ENCODE measurements around the gene FZD4.

Gene FZD4

GRCh38 chr11:86934926-86935579, 20.1 kb downstream of the FZD4 start:
- H3K27ac Mint-ChIP-seq = no peak overlapping the region
- no peak overlapping the region for H3K4me3 Mint-ChIP-seq
- DNase-seq = no peak
- H3K9me3 Mint-ChIP-seq = no peaks in the 10 kb centered on the region
- peaks cover 3% of the 10 kb centered on the region for H3K4me1 Mint-ChIP-seq
- no peaks in the 10 kb centered on the region for H3K36me3 Mint-ChIP-seq (ENCODE audit: low read depth)
- ATAC-seq = no peak
- no peaks in the 10 kb centered on the region for H3K27me3 Mint-ChIP-seq

- no peak for ATAC-seq
- Mint-ChIP-seq H3K27ac (no peak overlapping the region), H3K36me3 (ENCODE audit: low read depth) (no peaks in the 10 kb centered on the region), H3K4me1 (peaks cover 3% of the 10 kb centered on the region), H3K4me3 (no peak overlapping the region), H3K27me3 (no peaks in the 10 kb centered on the region), H3K9me3 (no peaks in the 10 kb centered on the region)
- DNase-seq = no peak
These were observed 20.7 kb downstream of the FZD4 start for GRCh38 chr11:86934582-86934900.

GRCh38 chr11:86933891-86934581, 21.2 kb downstream of the FZD4 start:
- DNase-seq = no peak
- H3K36me3 Mint-ChIP-seq (ENCODE audit: low read depth) = no peaks in the 10 kb centered on the region
- no peak overlapping the region for H3K4me3 Mint-ChIP-seq
- H3K9me3 Mint-ChIP-seq = no peaks in the 10 kb centered on the region
- ATAC-seq = no peak
- H3K27ac Mint-ChIP-seq = no peak overlapping the region
- no peaks in the 10 kb centered on the region for H3K27me3 Mint-ChIP-seq
- H3K4me1 Mint-ChIP-seq = peaks cover 3% of the 10 kb centered on the region

- Mint-ChIP-seq H3K4me3 (no peak overlapping the region), H3K36me3 (ENCODE audit: low read depth) (no peaks in the 10 kb centered on the region), H3K27me3 (no peaks in the 10 kb centered on the region), H3K9me3 (no peaks in the 10 kb centered on the region), H3K4me1 (peaks cover 3% of the 10 kb centered on the region), H3K27ac (no peak overlapping the region)
- no peak for ATAC-seq
- no peak for DNase-seq
These were observed 22.0 kb downstream of the FZD4 start for GRCh38 chr11:86932924-86933875.

- Mint-ChIP-seq H3K4me1 (peaks cover 3% of the 10 kb centered on the region), H3K27ac (no peak overlapping the region), H3K36me3 (ENCODE audit: low read depth) (no peaks in the 10 kb centered on the region), H3K27me3 (no peaks in the 10 kb centered on the region), H3K9me3 (no peaks in the 10 kb centered on the region), H3K4me3 (no peak overlapping the region)
- no peak for DNase-seq
- no peak for ATAC-seq
These were observed 23.0 kb downstream of the FZD4 start for GRCh38 chr11:86932259-86932585.

- no peak for DNase-seq
- peak; percentile 52 for ATAC-seq
- Mint-ChIP-seq H3K4me3 (no peak overlapping the region), H3K4me1 (peaks cover 3% of the 10 kb centered on the region), H3K27me3 (no peaks in the 10 kb centered on the region), H3K27ac (no peak overlapping the region), H3K9me3 (no peaks in the 10 kb centered on the region), H3K36me3 (ENCODE audit: low read depth) (no peaks in the 10 kb centered on the region)
These were observed 23.5 kb downstream of the FZD4 start for GRCh38 chr11:86931548-86932258.

GRCh38 chr11:86930957-86931547, 24.1 kb downstream of the FZD4 start:
- Mint-ChIP-seq H3K36me3 (ENCODE audit: low read depth) (no peaks in the 10 kb centered on the region), H3K4me1 (peaks cover 3% of the 10 kb centered on the region), H3K27me3 (no peaks in the 10 kb centered on the region), H3K9me3 (no peaks in the 10 kb centered on the region), H3K27ac (no peak overlapping the region), H3K4me3 (no peak overlapping the region)
- no peak for ATAC-seq
- no peak for DNase-seq

- Mint-ChIP-seq H3K9me3 (no peaks in the 10 kb centered on the region), H3K4me1 (peaks cover 2% of the 10 kb centered on the region), H3K27ac (no peak overlapping the region), H3K36me3 (ENCODE audit: low read depth) (no peaks in the 10 kb centered on the region), H3K27me3 (peaks cover 6% of the 10 kb centered on the region), H3K4me3 (no peak overlapping the region)
- ATAC-seq (no peak), DNase-seq (no peak)
These were observed 28.2 kb downstream of the FZD4 start for GRCh38 chr11:86926975-86927374.

GRCh38 chr11:86923999-86924766, 31.0 kb downstream of the FZD4 start:
- no peak for ATAC-seq
- no peak for DNase-seq
- Mint-ChIP-seq H3K4me1 (no peaks in the 10 kb centered on the region), H3K27ac (no peak overlapping the region), H3K36me3 (ENCODE audit: low read depth) (no peaks in the 10 kb centered on the region), H3K9me3 (no peaks in the 10 kb centered on the region), H3K4me3 (no peak overlapping the region), H3K27me3 (peaks cover 6% of the 10 kb centered on the region)

GRCh38 chr11:86922225-86922624, 33.0 kb downstream of the FZD4 start:
- H3K4me1 Mint-ChIP-seq = no peaks in the 10 kb centered on the region
- no peak overlapping the region for H3K27ac Mint-ChIP-seq
- peaks cover 6% of the 10 kb centered on the region for H3K27me3 Mint-ChIP-seq
- no peak for DNase-seq
- no peak overlapping the region for H3K4me3 Mint-ChIP-seq
- ATAC-seq = no peak
- H3K36me3 Mint-ChIP-seq (ENCODE audit: low read depth) = no peaks in the 10 kb centered on the region
- no peaks in the 10 kb centered on the region for H3K9me3 Mint-ChIP-seq

- Mint-ChIP-seq H3K9me3 (no peaks in the 10 kb centered on the region), H3K4me3 (no peak overlapping the region), H3K4me1 (no peaks in the 10 kb centered on the region), H3K27me3 (peaks cover 6% of the 10 kb centered on the region), H3K36me3 (ENCODE audit: low read depth) (no peaks in the 10 kb centered on the region), H3K27ac (no peak overlapping the region)
- ATAC-seq = no peak
- DNase-seq = no peak
These were observed 35.5 kb downstream of the FZD4 start for GRCh38 chr11:86919557-86920210.

GRCh38 chr11:86918973-86919372, 36.2 kb downstream of the FZD4 start:
- H3K4me1 Mint-ChIP-seq = no peaks in the 10 kb centered on the region
- no peak overlapping the region for H3K4me3 Mint-ChIP-seq
- H3K27me3 Mint-ChIP-seq = peaks cover 4% of the 10 kb centered on the region
- H3K27ac Mint-ChIP-seq = no peak overlapping the region
- no peaks in the 10 kb centered on the region for H3K36me3 Mint-ChIP-seq (ENCODE audit: low read depth)
- DNase-seq (no peak), ATAC-seq (no peak)
- H3K9me3 Mint-ChIP-seq = no peaks in the 10 kb centered on the region

- DNase-seq (no peak), ATAC-seq (no peak)
- Mint-ChIP-seq H3K36me3 (ENCODE audit: low read depth) (no peaks in the 10 kb centered on the region), H3K4me1 (no peaks in the 10 kb centered on the region), H3K27me3 (peaks cover 3% of the 10 kb centered on the region), H3K4me3 (no peak overlapping the region), H3K27ac (no peak overlapping the region), H3K9me3 (no peaks in the 10 kb centered on the region)
These were observed 36.7 kb downstream of the FZD4 start for GRCh38 chr11:86918496-86918895.

All from activated naive CD8-positive, alpha-beta T cell treated with anti-CD3 and anti-CD28 coated beads, Interleukin-2, amount 50 U/mL, for 24 hours (primary cell).